Esophagus mucosa (tissue), 1 donor: ENCODE data around the gene KIF2C. TPM values are rescaled to one million over a fixed set of nuclear protein-coding genes. Genes with fewer than 3 reads are reported as not detected.
"Not testable (repeated sequence)": the region's sequence is repeated elsewhere in the genome, so short reads cannot be mapped to it uniquely, and the experiment has no call there.

Experiments
- ATAC-seq: fragments of 200-7000 bp; cut with Tn5 transposase; one replicate; pipeline ENCODE4 v1.9.1; 2020
- total RNA-seq: library from RNA; stranded (reverse); gene quantifications from one replicate; pipeline ENCODE4 v1.2.4, GENCODE V29; 2023
- donor health status: DM: yes; HTN: yes; CAD: no.

KIF2C gene
- 15.2 TPM for total RNA-seq

DNA sequence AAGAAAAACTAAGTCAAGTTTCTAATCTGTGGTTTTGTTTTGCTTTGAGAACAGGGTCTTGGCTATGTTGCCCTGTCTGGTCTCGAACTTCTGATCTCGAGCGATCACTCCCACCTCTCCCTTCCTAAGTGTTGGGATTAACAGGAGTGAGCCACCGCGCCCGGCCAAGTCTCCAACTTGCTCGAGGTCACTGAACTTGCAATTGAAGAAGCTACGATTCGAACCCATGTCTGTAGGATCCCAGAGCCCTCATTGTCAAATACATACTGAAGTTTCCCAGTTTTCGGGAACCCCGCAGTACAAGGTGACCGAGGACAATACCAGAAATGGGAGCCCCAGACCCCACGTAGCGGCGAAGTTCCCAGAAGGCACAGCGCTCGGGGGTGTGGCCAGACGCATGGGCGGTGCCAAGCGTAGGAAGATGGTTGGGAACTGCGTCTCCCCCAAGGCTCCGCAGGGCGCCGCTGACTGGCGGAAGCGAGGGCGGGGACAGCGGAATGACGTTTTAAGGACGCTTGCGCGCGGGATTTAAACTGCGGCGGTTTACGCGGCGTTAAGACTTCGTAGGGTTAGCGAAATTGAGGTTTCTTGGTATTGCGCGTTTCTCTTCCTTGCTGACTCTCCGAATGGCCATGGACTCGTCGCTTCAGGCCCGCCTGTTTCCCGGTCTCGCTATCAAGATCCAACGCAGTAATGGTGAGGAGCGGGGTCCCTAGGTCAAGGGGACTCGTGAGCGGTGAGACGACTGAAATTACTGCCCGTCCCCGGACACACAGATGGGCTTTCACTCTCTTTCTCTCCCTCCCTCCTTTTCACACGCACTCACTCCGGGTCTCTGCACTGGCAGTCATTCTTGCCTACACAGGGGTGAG lies at the start of gene KIF2C:
TSS of gene KIF2C (plus strand) at position 531 of the 872 bp plus-strand sequence. CDS start at position 627, 96 bp downstream.
- peak; percentile 99 for ATAC-seq

DNA sequence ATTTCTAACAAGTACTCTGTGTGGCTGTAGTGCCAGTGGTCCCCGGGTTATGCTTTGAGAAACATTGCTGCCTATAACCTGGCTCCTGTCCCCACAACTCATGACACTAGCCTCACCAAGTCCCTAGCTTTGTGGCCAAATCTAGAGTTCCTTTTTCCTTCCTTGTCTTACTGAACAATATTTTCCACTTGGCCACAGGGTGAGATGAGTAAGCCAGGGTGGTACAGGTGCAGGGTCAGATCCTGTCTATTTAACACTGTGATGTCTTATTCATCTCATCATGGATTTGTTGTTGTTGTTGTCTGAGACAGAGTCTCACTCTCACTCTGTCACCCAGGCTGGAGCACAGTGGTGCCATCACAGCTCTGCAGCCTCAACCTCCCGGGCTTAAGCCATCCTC lies 46.5 kb upstream of the KIF2C start:
- ATAC-seq = peak; percentile 21

DNA sequence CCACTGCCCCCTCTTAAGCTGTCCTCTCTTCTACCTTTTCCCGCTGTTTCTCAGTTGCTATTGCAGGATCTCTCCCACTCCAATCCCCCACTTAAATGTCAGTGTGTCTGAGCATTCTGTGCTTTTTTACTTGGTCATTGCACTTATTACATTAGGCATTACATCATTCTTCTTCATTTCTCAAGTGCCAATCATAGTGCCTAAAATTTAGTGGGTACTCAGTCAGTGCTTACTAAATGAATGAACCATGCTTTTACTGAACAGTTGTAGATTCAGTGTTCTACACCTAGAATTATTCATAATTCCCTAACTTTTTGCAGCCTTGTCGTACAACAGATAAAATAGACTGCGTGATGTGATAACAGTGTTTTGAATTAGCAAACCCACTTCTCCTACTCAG lies 45.7 kb upstream of the KIF2C start:
- no peak for ATAC-seq

DNA sequence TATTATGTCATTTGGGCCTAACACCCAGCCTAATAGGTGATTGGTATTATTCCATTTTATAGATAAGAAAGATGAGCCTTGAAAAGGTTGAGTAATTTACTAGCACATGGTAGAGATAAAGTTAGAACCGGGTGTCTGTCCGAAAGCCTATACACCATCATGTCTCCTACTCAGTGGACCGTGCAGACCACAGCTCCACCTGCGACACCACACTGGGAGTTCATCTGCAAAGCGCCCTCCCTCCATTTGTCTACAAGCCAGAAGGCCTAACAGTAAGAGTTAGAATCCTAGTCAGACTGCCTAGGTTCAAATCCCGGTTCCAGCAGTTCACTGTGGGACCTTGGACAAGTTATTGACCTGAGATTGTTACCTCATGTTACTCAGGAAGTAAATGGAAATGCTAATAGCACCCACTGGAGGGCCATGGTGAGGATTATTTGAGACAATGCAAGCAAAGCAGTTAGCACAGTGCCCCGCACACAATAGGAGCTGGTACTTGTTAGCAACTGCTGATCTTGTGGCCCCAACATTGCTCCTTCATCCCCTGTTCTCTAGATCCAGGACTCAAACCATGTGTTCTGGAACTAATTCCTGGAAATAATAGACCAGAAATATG lies 44.7 kb upstream of the KIF2C start:
- peak; percentile 46 for ATAC-seq

DNA sequence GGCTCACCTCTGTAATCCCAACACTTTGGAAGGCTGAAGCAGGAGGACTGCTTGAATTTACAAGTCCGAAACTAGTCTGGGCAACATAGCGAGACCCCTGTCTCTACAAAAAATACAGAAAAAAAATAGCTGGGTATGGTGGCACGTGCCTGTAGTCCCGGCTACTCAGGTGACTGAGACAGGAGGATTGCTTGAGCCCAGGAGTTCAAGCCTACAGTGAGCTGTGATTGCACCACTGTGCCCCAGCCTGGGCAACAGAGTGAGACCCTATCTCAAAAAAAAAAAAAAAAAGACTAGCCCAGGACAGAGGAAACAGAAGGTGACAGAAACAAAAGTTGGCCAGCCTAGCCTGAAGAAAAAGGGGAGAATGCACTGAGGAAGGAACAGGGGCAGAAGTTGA lies 44.0 kb upstream of the KIF2C start:
- ATAC-seq = no peak

DNA sequence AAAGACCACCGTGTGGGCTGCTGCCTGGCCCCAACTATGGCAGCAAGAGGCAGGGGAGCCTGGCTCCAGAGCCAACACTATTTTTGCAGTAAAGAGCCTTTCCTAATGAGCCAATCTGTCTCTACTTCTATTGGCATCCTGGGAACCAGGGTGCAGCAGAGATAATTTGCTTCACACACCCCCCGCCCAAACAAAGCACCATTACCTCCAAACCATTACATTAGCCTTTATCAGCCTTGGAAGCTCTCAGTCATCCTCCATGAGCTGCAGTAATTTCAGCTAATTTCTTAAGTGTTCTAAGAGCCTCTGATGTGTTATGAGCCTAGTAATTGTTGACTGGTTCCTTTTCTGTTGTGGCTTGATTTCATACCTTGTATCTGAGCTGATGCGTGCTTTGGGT lies 43.5 kb upstream of the KIF2C start:
- no peak for ATAC-seq

DNA sequence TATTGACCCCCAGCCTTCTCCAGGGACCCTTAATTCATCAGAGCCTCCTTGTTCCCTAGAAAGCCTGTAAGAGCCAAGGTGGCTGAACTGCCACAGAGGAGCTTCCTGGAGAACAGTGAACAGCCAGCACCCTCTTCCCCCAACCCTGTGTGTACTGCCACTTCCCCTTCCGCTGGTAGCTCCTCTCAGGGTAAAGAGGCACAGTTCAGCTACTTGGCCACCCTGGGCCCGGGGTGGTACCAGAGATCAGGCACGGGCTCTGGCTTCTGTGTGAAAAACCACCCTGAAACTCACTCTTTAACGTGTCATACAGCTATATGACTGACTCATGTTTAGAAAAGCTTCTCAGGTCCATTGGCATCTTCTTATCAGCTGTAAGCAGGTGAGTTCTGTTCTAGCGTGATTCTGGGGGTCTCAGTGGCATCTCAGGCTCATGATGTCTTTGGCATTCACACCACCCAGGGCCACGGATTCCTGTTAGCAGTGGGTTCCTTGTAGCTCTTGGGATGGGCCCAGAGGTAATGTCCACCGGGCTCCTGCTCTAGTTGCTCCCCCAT lies 42.8 kb upstream of the KIF2C start:
- peak; percentile 21 for ATAC-seq

DNA sequence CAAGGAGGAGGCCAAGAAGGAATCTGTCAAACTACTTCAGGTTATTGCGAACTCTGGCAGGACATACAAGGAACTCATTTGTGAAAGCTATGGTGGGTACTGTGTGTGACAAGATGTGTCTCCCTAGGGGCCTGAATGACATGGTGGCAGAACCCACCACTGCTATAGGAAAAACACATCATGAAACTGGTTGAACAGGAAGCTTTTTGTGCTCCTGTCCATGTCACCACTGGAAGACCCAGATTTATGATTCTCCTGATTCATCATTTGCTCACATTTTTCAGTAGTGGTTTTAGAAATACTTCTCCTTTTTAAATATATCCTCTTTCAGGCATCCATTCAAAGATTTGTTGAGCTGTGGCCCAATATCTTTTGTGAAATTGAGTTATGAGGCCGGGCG lies 41.5 kb upstream of the KIF2C start:
- ATAC-seq = no peak

DNA sequence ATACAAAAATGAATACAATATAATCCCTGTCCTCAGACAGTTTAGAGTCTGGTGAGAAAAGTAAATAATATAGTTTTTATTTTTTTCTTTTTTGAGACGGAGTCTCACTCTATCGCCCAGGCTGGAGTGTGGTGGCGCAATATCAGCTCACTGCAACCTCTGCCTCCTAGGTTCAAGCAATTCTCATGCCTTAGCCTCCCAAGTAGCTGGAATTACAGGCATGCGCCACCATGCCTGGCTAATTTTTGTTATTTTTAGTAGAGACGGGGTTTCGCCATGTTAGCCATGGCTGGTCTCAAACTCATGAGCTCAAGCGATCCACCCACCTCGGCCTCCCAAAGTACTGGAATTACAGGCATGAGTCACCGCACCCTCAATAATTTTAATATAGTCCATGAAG lies 40.3 kb upstream of the KIF2C start:
- ATAC-seq = not testable (repeated sequence)

DNA sequence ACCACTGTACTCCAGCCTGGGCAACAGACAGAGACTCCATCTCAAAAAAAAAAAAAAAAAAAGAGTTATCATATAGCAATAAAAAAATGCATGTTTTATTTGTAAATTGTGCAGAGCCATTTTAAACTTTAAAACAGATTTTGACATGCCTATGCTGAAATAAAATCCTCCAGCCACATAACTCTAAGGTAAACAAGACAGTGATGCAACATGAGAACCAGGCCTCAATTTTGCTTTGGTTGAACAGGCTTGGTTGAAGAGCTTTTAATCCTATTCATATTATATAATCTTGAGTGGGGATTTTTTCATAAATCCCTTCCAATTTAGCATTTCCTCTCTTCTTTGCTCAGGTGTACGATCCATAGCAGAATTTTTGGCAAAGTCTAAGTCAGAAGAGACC lies 39.1 kb upstream of the KIF2C start:
- peak; percentile 47 for ATAC-seq

DNA sequence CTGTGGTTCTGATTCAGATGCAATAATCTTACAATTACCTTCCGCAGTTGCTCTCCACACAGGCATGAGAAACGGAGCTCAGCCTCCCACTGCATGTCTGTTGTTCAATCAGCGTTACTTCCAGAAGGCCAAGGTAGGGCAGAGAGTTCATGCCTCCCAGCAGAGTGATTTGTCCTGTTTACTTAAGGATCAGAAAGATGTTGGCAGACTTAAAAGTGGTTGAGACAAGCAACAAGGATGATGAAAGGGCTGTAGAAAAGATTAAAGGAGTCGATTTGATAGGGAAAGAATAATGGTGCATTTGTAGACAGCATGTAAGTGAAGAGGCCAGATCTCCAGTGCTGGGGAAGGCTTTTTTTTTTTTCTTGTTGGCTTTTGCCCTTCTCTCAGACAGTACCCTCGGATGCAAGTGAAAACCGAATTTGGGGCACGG lies 38.5 kb upstream of the KIF2C start:
- ATAC-seq = peak; percentile 85

DNA sequence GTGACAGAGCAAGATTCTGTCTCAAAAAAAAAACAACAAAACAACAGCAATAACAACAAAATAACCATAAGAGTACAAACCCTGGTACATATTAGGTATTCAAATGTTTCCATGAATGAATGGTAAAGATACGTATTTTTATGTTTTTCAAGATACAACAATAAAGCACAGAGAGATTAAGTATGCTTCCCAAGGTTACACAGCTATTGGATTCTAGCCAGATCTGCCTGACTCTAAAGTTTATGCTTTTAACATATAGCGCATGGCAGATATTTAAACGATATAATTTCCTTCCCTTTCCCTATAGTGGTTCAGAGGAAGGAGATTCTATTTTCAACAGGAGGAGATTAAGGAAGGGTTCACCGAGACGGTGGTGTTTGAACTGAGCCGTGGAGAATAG lies 34.2 kb upstream of the KIF2C start:
- ATAC-seq = no peak

DNA sequence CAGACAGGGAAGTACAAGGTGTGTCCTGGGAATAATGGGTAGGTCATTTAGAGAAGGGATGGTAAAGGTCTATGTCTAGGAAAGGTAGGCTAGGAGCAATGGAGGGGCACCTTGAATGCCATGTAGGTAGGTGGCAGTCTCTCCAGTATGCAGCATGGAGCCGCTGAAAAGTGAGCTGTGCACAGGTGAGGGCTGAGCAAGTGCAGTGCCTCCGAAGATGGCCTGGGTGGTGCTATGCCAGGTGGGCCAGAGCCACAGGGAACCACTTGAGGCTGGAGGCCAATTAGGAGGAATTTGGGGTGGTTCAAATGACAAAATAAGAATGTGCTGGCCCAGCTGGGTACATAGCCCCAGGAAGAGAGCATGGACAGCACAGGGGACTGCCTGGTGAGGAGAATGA lies 33.7 kb upstream of the KIF2C start:
- ATAC-seq = no peak

DNA sequence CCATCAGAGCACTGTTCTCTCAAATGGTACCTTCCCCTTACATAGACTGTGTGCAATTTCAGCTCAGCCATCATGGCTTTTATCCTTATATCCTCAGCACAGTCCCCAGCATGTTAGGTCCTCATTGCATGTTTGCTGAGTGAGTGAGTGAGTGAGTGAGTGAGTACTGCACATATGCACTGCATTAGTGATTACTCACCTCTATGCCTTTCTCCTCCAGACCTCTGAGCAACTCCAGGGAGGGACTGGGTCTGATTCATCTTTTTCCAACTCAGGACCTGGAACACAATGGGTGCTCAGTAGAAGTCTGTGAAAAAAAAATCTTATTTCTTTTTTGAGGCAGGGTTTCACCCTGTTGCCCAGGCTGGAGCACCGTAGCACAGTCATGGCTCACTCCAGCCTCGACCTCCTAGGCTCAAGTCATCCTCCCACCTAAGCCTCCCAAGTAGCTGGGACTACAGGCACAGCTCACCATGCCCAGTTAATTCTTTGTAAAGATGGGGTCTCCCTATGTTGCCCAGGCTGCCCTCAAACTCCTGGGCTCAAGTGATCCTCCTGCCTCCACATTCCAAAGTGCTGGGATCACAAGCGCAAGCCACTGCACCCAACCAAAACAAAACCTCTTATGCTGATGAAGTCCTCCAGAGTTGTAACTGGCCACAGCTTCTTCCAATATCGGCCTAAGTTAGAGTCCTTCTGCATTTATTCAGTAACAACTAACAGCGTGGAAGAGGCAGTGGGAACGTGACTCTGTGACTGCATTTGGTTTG lies 32.3 kb upstream of the KIF2C start:
- peak; percentile 94 for ATAC-seq

DNA sequence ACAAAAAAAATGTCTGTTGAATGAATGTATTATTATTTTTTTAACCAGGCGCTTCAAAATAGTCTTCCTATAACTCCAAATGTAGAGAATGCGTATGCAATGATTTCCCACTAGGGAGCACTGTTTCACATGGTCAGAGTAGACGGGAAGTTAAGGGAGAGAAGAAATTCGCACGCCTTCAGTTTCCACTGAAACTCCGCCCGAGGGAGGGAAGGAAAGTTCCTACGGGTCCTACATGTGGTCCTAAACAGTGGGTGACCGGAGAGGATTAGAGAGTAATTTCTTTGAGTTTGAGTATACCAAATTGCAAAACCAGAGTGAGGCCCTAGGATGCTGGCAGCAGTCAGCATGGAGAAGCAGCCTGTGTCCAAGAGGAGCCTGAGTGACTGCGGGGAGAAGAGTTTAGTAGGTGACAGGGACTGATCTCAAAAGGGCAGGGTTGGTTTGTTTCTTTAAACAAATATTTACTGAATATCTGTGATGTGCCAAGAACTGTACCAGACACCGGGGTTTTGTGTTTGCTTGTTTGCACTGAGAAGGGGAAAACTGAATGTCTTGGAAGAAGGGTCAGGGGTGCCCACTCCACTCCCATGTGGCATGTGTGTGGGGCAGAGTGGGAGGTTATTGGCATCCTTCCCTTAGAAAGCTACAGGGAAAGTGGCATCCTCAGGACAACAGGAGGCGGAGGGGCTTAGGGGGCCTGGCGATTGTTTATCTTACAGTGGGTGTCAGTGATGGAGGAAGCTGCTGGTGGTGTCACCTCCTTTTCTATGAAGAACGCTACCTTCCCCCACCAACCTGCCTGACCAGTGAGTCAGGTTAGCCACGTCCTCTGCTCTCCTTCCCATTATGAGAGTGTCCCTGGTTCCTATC lies 31.4 kb upstream of the KIF2C start:
- peak; percentile 62 for ATAC-seq

DNA sequence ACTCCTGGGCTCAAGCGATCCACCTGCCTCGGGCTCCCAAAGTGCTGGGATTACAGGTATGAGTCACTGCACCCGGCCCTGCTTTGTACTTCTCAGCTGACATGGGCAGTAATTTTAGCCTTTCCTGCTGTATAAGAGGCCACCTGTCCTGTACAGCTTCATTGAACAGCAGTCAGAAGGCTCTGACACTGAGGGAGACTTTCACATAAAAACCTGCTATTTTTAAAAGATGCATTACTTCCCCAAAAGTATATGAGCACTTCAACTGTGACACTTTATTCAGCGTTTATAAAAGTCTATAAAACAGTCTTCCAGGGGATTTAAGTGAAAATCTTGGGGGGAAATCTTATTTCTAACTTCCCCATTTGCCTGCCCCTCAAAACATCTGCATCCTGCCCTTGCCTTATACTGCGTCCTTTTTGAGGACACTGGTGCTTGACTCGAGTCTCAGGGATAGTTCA lies 26.3 kb upstream of the KIF2C start:
- ATAC-seq = peak; percentile 61

DNA sequence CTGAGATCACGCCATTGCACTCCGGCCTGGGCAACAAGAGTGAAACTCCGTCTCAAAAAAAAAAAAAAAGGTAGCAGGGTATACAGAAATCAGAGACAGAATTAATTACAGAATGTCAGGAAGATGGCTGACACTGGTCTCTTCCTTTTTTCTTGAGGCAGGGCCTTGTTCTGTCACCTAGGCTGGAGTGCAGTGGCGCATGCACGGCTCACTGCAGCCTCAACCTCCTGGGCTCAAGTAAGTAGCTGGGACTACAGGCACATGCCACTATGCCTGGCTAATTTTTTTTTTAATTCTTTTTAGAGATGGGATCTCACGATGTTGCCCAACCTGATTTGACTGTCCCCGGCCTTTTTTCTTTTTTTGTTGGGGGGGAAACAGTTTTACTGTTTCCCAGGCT lies 25.1 kb upstream of the KIF2C start:
- no peak for ATAC-seq

DNA sequence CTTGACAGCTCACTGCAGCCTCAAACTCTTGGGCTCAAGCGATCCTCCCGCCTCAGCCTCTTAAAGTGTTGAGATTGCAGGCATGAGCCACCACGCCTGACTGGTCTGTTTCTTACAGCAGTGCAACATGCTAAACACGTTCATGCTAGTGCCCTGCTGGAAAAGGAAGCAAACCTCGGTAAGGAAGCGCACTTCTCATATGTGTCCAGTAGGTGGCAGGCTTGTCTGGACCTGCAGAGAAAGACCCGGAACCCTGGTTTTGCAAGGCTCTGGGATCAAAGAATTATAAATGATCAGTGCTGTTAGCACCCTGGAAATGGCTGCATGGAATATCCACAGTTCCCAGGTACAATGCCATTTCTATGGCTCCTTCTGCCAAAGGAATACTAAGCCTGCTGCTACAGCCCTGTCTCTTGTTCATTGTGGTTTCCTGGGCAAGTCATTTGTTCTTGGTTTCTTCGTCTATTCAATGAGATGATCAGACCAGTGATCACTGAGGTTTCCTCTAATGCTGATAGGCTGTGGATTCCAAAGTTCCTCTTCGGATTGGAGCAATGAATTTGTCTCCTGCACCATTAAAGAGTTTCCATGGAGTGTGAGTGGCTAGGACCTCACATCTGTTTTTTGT lies 24.6 kb upstream of the KIF2C start:
- ATAC-seq = peak; percentile 87

DNA sequence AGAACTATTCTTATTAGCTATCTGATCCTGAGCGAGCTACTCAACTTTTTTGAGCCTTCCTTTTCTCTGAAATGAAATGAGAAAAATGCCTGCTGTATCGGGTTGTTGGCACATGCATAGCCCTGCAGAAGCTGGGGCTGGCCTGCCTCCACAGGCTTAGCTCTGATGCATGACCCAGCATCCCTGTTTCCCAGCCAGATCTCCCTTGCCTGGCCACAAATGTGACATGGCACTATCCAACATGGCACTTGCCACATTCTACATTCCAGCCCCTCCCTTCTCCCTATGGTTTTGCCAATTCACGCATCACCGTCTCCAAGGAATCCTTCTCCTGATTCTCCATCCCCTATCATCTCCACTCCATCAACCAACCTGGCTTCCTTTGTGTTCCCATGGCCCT lies 22.5 kb upstream of the KIF2C start:
- ATAC-seq = no peak

DNA sequence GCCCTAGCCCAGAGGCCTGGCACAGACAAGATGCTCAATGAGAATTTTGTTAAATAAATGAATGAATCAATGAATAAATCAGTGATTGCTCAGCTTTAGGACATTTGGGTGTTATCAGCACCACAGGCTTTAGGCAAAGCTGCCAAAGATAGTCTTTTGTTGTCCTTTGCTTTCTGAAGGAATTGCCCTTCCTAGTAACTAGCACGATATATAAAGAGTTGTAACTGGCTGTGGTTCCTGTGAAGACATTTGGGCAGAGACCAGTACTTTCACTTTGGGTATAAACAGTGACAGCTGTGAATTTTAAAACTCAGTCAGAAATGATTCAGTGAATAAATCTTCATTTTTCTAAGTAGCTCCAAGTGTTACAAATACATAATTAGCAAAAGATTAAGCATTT lies 22.0 kb upstream of the KIF2C start:
- ATAC-seq = no peak

DNA sequence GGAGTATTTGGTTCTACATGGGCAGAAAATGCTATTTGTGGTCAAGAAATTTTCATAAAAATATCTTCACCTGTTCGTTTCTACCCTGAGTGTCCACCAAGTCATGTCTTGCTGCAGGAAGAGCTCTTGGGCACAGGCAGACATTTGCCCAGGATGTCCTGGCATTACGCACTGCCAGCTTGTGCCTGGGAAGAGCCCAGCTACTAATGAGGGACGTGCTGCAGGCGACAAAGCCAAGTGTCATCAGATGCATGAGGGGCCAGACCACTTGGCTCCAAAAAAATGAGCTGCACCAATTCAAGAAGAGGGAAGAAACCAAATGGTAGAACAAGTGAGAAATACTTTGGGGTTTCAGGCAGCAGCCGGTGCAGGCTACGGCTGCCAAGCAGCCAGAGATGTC lies 21.5 kb upstream of the KIF2C start:
- no peak for ATAC-seq
